ENCODE data around the gene TTF1.

DNA sequence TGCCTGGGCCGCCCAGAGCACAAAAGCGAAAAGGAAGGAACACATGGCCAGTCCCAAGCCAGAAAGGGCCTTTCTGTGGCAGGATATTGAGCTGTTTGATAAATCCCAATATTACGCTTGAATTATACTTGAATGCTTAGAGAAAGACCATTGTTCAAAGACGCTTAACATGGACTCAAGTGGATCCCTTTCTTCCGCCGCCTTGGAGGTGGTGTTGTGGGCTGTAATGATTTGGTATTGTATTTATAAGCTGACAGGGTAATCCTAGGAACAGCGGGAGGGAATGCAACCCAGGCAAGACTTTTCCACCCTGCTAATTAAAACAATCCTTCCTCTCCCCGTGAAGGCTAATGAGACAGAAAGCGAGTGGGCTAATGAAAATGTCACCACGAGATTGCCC, 28.2 kb upstream of the TTF1 start:
- TF ChIP-seq POLR2A (IDR thresholded peaks at IDR 0.05) = no peak
- TF ChIP-seq, protein P1, sequence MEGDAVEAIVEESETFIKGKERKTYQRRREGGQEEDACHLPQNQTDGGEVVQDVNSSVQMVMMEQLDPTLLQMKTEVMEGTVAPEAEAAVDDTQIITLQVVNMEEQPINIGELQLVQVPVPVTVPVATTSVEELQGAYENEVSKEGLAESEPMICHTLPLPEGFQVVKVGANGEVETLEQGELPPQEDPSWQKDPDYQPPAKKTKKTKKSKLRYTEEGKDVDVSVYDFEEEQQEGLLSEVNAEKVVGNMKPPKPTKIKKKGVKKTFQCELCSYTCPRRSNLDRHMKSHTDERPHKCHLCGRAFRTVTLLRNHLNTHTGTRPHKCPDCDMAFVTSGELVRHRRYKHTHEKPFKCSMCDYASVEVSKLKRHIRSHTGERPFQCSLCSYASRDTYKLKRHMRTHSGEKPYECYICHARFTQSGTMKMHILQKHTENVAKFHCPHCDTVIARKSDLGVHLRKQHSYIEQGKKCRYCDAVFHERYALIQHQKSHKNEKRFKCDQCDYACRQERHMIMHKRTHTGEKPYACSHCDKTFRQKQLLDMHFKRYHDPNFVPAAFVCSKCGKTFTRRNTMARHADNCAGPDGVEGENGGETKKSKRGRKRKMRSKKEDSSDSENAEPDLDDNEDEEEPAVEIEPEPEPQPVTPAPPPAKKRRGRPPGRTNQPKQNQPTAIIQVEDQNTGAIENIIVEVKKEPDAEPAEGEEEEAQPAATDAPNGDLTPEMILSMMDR (IDR thresholded peaks at IDR 0.05) = no peak
- TF ChIP-seq EP300 (IDR thresholded peaks at IDR 0.05) = no peak

All from ovary (tissue), 3 donors.